HG03108 (cell line): ENCODE results near the gene MROH7.

Source experiments
- ATAC-seq: cut with Tn5 transposase; IDR thresholded peaks from one replicate; pipeline ENCODE4 v1.9.1; 2021; ENCODE audit warnings: moderate library complexity; ENCODE audit not compliant: unreplicated experiment

Gene MROH7

DNA sequence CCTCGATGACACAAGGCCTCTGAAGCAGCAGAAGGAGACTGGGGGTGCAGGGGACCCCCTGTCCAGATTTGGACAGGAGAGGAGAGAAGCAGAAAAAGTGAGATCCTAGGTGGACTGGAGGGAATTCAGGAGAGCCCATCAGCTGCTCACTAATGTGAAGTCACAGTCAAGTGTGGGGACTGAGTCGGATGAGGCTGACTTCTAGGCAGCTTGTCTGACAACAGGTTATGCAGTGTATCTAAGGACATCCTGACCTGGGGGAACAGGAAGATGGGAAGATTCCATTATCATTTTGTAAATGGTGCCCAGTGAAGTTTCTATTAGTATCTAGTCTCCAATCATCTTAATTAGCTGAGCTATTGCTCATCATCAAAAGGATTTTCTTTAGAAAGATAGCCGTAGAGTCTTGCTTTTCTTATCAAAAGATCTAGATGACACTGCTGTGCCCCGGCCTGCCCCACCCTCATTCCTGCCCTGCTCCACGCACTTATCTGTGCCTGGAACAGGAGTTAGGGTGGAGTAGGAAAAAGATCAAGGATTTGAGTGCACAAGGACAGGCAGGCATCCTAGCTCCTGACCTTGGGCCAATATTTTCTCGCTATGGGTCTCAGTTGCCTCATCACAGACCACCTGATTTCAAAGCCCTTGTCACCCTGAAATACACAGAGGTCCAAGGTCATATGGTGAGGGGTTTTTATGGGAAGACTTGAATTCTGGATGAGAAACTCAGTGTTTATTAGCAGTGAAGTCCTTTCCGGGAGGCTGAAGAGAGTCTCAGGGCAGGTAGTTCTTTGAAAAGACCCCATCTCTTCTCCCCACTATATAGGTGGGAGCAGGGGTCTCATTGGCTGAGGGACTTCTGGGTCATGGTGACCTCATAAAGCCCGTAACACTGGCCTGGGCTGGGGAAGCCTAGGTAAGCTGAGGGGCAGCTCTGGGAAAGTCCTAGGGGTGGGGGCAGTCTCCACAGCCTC is at the start of gene MROH7:
TSS of gene MROH7 (plus strand) at position 924 of the 974 bp plus-strand sequence. CDS start 11,141 bp downstream, outside the sequence.
- no peak for ATAC-seq

DNA sequence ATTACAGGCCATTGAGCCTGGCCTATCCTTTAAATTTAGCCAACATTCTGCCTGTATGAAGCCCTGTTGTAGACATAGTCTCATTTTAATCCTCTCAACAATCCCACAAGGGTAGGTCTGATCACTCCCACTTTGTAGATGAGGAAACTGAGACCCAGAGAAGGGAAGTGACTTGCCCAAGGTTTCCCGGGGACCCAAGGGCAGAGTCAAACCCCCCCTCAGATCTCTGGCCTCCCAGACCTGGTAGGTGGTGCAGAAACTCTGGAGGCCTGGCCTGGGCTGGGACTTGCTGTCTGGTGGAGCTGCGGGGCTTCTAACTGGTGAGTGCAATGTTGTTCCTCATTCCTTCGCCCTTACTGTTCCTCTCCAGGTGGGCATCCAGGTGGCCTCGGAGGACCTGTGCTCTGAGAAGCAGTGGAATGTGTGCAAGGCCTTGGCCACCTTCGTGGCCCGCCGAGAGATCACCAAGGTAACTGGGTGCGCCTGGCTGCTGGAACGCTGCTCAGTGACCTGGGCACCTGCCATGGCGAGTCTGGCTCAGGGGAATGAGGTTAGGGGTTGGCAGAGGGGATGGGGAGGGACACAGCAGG is 47.9 kb upstream of the MROH7 start:
- ATAC-seq, result no peak

DNA sequence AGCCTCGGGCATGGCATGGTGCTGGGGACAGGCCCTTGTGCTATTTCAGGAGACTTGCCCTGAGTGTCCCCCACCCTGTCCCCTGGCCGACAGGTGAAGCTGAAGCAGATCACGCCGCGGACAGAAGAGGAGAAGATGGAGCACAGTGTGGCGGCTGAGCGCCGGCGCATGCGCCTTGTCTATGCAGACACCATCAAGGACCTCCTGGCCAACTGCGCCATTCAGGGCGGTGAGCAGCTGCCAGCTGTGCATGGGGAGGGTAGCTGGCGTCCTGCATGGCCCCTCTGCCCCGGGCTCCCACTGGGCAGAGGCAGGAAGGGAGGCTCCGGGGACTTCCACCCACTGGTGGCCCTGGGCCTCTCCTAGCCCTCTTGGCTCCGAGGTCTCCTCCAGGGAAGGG is 47.1 kb upstream of the MROH7 start:
- no peak for ATAC-seq

DNA sequence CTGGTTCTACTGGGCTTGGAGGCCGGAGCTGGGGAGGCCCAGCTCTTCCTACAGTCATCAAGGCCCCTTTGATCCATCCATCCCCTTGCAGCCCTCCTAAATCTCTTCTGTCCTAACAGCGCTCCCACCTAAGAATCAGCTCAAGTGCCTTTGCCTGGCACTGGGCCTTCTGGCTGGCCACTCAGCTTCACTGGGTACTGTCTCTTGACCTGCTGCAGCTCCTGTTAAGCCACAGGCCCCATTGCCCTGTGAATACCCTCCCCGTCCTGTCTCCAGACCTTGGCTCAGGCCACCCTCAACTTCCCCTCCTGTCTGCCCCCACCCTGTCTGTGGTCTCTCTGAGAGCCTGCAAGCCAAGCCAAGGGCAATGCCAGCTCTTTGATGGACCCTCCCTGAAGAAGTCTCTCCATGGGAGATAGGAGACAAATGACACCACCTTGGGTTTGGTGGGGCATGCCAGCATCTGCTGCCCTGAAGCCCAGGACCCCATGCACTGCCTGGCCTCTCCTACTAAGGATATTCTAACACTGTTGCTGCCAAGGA is 45.6 kb upstream of the MROH7 start:
- ATAC-seq, result no peak

DNA sequence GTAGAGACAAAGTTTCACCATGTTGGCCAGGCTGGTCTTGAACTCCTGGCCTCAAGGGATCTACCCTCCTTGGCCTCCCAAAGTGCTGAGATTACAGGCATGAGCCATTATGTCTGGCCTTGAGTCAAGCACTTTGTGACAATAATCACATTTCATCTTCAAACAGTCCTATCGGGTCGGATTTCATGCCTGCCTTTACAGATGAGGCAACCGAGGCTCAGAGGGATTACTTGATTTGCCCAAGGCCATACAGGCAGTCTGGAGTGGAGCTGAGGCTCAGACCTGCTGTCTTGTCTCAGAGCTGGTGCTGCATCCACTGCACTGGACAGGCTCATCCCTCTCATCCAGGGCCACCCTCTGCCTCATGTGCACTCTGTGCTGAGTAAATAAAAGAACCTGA is 44.8 kb upstream of the MROH7 start:
- ATAC-seq, result no peak

DNA sequence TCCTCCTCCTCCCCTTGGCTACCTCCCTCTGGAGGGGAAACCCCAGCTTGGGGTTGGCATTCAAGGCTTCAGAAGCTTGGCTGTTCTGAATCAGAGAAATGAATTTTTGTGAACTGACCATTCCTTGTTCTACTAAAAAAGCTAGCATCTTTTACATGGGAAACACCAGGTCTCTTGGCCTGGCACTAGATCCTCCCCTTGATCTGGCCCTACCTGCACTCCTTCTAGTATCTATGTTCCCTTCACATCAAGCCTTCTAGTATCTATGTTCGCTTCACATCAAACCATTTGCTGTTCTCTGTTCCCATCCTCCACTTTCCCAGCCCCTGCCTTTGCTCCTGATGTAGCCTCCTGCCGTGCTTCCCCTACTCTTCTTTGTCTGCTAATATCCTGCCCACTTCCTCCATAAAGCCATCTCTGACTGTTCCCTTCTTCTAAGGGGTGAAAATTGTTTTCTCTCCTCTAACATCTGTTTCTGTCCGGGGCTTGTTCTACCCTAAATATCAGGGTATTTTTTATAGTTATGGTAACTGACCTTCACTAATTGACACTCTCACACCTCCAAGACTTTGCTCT is 44.0 kb upstream of the MROH7 start:
- no peak for ATAC-seq

DNA sequence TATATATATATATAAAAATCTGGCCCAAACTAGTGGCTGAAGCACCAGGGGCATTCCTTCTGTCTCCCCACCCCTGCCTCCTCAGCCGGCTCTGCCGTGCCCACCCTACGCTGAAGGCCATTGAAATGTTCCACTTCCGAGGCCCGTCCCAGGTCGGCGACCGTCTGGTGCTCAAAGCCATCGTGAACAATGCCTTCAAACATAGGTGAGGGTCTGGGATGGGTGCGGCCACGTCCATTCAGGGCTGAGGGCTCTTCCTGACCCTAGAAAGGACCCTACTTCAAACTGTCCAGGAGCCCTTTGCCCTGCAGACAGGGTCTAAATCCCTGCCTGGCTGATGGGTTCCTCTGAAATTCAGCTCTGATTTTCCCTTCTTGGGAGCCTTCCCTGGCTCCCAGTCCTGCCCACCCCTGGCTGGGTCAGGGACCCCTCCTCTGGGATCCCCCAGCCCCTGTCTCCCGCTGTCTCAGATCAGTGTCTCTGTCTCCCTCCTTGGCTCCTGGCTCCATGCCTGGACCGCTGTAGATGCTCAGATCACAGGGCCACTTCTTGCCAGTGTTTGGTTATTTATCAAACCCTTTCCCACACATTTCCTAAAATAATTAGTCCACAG is 42.3 kb upstream of the MROH7 start:
- ATAC-seq, result no peak

DNA sequence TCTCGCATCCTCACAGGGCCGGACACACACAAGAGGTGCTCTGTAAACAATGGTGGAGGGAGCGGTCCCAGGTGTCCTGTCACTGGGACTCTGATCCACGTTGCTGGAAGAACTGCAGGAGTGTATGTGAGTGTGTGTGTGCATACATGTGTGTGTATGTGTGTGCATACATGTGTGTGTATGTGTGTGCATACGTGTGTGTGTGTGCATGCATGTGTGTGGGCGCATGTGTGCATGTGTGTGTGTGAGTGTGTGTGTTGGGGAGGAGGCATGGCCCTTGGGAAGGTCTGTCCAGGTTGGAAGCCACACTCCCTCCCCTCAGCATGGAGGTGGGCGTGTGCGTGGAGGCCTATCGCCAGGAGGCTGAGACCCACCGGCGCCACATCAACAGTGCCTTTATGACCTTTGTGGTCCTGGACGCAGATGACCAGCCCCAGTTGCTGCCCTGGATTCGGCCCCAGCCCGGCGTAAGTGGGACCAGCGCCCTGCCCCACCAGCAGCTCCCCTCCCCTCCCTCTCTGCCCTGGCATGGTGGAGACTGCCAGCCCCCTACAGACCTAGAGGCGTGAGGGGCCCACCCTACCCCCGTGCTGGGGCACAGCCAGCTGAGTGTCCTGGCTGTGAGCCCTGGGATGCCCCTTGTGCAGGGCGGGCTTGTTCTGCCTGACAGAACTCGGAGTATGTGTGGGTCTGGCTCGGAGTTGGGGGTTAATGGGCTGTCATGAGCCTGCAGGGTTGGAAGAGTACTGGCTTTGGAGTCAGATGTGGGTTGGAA is 40.5 kb upstream of the MROH7 start:
- ATAC-seq, result no peak

DNA sequence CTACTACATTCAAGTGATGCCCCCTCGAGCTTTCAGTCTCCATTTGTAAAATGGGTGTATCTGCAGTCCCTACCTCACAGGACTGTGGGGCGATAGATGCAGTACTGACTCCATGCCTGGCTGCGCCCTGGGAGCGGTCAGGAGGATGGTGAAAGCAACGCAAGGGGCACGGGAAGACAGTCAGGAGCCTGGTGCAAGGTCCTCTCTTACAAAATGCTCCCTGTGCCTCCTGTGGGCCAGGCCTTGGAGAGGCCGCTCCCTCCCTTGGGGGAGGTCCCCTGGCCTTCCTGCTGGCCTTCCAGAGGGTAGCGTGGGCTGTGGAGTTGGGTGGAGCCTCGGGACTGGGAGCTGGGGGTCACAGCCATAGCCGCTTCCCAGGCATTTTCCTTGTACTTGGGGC is 39.9 kb upstream of the MROH7 start:
- ATAC-seq, result no peak

DNA sequence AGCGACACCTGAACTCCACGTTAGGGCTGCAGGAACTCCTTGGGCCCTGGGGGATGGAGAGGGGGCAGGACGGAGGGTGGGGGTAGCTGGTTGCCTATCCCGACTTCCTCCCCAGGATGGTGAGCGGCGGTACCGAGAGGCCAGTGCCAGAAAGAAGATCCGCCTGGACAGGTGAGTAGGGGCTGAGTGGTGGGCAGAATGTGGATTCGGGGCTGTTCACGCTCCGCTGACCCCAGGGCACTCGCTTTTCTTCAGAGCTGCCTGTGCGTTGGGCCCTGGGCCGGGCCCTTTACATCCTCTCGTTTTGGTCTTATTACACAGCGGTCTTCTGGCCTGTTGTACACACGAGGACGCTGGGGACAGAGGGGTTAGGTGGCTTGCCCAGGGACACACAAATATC is 39.0 kb upstream of the MROH7 start:
- no peak for ATAC-seq

DNA sequence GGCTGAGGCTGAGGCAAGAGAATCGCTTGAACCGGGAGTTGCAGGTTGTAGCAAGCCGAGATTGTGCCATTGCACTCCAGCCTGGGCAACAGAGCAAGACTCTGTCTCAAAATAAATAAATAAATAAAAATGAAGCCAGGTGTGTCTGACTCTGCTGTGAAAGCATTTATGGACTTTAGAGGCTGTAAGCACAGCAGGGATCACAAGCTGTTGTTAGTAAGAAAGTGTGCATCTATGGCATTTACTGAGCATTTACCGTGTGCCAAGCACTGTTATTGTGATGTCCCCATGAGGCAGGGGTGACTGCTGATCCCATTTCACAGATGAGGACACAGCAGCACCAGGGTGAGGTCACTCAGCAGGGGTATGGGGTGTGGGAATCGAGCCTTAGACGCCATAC is 38.3 kb upstream of the MROH7 start:
- ATAC-seq, result no peak

DNA sequence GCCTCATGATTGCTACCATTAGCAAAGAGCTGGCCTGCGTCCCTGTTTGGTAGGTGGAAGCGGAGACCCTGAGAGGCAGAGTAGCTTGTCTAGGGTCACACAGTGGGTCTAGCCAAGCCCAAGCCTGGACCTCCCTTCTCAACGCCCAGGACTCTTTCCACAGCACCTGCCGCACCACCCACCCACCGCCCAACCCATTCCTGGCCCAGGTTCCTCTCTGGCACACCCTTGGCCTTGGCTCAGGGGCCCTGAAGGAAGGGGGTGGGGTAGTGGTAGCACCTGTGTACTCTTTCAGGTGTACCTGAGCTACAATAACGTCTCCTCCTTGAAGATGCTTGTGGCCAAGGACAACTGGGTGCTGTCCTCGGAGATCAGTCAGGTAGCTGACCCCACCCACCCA is 37.5 kb upstream of the MROH7 start:
- ATAC-seq, result no peak

DNA sequence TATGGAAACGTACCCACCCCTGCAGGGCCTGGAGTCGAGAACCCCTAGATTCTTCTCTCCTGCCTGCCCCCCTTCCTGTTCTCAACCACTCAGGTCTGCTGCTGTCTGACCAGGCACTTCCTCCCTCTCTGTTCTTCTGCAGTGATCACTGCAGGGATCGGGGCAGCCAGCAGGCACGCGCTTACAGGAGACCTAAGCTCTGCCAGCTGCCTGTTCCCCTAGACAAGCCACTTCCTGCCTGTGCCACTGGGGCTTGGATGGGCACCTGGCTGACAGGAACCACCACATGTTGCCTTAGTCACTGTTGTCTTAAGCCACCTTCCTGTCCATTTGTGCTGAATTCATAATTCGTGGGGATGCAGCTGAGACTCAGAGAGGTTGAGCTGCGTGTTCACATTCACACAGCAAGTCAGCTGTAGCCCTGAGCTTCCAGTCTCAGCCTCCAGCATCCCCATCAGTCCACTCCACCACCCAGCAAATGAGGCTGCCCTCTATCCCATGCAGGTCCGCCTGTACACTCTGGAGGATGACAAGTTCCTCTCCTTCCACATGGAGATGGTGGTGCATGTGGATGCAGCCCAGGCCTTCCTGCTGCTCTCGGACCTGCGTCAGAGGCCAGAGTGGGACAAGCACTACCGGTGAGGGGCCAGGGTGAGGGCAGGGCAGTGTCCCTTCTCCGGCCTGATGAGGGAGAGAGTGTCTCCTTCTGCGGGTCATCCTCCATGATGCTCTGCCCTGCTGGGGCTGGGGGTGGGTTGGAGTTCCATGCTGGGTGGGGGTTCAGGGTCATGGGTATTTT is 36.8 kb upstream of the MROH7 start:
- ATAC-seq, result no peak

DNA sequence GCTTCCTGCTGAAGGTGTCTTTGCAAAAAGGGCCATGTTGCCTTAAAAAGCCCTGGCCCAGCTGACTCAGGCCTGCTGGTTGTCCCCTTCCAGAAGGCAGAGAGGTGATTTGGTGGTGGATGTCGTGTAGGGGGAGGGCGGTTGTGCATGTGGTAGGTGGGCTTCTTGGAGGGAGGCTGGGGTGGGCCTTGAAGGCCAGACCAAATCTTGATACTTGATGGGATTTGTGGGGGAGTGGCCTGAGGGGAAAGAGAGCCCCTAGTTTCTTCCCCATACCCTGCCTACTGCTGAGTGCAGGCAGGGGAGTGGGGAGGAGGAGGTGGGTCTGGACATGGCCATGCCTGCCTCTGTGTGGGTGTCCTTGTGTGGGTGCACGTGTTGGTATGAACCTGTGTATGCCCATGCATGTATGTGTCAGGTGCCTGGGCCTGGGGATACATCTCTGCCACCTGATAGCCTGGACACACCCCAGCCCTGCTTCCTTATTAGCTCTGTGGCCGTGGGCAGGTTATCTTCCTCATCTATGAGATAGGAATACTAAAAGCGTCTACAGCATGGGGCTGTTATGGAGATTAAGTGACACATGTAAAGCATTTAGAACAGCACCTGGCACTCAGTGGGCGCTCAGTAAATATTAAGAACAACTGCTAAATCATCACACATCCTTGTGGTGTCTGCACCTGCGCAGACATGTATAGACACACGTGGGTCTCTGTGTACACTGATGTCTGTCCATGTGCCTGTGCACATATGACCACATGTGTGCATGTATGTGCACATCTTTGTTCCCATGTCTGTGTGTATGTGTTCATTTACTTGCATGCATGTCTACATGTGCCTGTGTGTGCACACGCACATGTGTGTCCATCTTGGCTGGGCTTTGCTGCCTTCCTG is 35.2 kb upstream of the MROH7 start:
- no peak for ATAC-seq

DNA sequence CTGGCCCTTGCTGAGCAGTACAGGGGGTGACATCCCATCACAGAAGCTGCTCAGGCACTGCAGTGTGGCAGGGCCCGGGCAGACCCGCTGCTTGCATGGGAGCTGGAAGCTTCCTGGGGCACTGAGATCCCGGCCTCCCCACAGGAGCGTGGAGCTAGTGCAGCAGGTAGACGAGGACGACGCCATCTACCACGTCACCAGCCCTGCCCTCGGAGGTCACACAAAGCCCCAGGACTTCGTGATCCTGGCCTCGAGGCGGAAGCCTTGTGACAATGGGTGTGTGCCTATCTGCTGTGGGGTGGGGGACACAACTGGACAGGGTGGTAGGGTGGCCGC is 34.6 kb upstream of the MROH7 start:
- ATAC-seq, result no peak

DNA sequence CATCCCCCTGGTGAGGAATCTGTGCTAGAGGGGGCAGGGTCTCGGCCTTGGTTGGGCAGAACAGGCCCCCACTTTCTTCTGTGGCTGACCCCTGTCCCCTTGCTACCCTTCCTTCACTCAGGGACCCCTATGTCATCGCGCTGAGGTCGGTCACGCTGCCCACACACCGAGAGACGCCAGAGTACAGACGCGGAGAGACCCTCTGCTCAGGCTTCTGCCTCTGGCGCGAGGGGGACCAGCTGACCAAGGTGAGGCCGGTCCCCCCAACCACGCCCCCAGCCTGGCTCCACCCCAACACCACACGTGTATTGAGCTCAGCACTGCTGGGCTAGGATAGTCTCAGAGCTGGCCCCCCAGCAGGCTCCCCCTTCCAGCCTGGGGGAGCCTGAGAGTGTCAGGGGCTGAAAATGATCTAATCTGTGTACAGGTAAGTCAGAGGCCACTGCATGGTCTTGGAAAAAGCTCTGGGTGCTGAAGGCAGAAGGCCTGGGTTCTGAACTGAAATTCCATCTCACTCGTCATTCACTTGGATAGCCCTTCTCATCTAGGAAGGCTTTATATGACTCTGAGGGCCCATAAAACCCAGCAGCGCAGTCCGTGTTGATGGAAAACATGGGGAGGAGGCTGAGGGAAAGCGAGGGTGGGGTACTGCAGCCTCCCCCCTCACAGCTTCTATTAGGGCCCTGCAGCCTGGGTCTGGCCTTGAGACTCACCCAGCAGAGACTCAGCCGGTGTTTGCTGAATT is 33.6 kb upstream of the MROH7 start:
- no peak for ATAC-seq

DNA sequence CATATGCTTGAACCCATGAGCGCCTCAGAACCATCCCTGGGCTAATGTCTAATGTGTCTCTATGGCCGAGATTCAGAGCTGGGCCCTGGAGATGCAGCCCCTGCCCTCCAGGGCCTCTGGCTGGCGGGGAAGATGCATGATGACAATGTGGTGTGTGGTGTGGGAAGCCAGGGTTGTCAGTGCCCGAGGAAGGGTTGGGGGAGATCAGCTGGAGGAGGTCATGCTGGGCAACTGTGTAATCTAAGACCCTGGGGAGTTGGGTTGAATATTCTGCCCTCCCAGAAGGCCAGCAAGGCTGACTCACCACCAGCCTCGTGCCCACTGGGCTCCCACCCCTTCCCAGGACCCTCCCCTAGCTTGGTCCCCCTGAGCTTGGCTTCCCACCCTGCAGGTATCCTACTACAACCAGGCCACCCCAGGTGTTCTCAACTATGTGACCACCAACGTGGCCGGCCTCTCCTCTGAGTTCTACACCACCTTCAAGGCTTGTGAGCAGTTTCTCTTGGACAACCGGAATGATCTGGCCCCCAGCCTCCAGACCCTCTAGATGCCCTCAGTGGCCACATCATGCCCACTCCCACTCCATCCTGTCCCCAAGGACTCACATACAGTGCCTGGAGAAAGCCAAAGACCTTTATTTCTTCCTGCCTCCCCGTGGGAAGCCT is 32.9 kb upstream of the MROH7 start:
- ATAC-seq, result no peak
